WTC11 (cell line): ENCODE measurements around the gene CD40. TPM values are rescaled to one million over a fixed set of nuclear protein-coding genes. Genes with fewer than 3 reads are reported as not detected.

Source experiments
- ATAC-seq: fragments of 200-7000 bp; cut with Tn5 transposase; 2 replicates; pipeline ENCODE4 v1.10.0; 2021; ENCODE audit warnings: mild to moderate bottlenecking, moderate library complexity
- CTCF ChIA-PET: fragments of 300-600 bp; sonication (Branson Sonifier 250); formaldehyde crosslinking; loops from one replicate; lab custom pipeline; 2021; ENCODE audit warnings: antibody characterized with exemption; lab: Charles Lee
- POLR2A ChIA-PET: fragments of 350-600 bp; sonication (Branson Sonifier 250); formaldehyde crosslinking; loops from one replicate; lab custom pipeline; 2021; ENCODE audit warnings: antibody characterized with exemption; lab: Charles Lee
- DNase-seq: peaks from one replicate; pipeline ENCODE4 v3.0.0; 2021; ENCODE audit warnings: low spot score
- H3K27ac Mint-ChIP-seq: 2 replicates; pipeline ENCODE4 v1.8.0; 2021; ENCODE audit warnings: mixed read lengths
- H3K27me3 Mint-ChIP-seq: 2 replicates; pipeline ENCODE4 v1.8.0; 2021; ENCODE audit warnings: low read depth, mild to moderate bottlenecking, moderate library complexity, mixed read lengths
- H3K36me3 Mint-ChIP-seq: 2 replicates; pipeline ENCODE4 v1.8.0; 2021; ENCODE audit warnings: mixed read lengths
- H3K4me1 Mint-ChIP-seq: 2 replicates; pipeline ENCODE4 v1.8.0; 2022; ENCODE audit warnings: mixed read lengths
- H3K4me3 Mint-ChIP-seq: 2 replicates; pipeline ENCODE4 v1.8.0; 2021; ENCODE audit warnings: mild to moderate bottlenecking, moderate library complexity, mixed read lengths
- H3K9me3 Mint-ChIP-seq: 2 replicates; pipeline ENCODE4 v1.8.0; 2021; ENCODE audit warnings: mixed read lengths
- ATF1 ChIP-seq: sonication (generic); formaldehyde crosslinking; IDR thresholded peaks from 2 replicates; pipeline ENCODE4 v1.8.1; 2023; ENCODE audit warnings: mild to moderate bottlenecking, moderate library complexity, missing genetic modification reagents
- GABPB1 ChIP-seq: sonication (generic); formaldehyde crosslinking; IDR thresholded peaks from 2 replicates; pipeline ENCODE4 v1.8.1; 2023; ENCODE audit warnings: mild to moderate bottlenecking, missing genetic modification reagents
- MXD4 ChIP-seq: fragments of 250-450 bp; sonication (Bioruptor Pico); IDR thresholded peaks from 2 replicates; pipeline ENCODE4 v1.8.0; 2021; ENCODE audit warnings: mild to moderate bottlenecking, moderate library complexity, borderline replicate concordance
- NR1H2 ChIP-seq: sonication (generic); formaldehyde crosslinking; IDR thresholded peaks from 2 replicates; pipeline ENCODE4 v1.9.0; 2021; ENCODE audit warnings: mild to moderate bottlenecking, moderate library complexity, missing genetic modification reagents
- SMAD3 ChIP-seq: sonication (generic); formaldehyde crosslinking; IDR thresholded peaks from 2 replicates; pipeline ENCODE4 v1.8.0; 2022; ENCODE audit warnings: missing genetic modification reagents, mild to moderate bottlenecking, borderline replicate concordance
- SMAD4 ChIP-seq: sonication (generic); formaldehyde crosslinking; IDR thresholded peaks from 2 replicates; pipeline ENCODE4 v1.8.0; 2022; ENCODE audit warnings: mild to moderate bottlenecking, missing genetic modification reagents
- SOX15 ChIP-seq: fragments of 250-450 bp; sonication (Bioruptor Pico); IDR thresholded peaks from 2 replicates; pipeline ENCODE4 v1.9.0; 2021; ENCODE audit warnings: mild to moderate bottlenecking
- TEAD4 ChIP-seq: sonication (generic); formaldehyde crosslinking; IDR thresholded peaks from 2 replicates; pipeline ENCODE4 v1.8.0; 2022; ENCODE audit warnings: mild to moderate bottlenecking, missing genetic modification reagents
- TP53 ChIP-seq: sonication (generic); formaldehyde crosslinking; IDR thresholded peaks from 2 replicates; pipeline ENCODE4 v1.8.1; 2023; ENCODE audit warnings: mild to moderate bottlenecking, missing genetic modification reagents
- USF1 ChIP-seq: sonication (generic); formaldehyde crosslinking; IDR thresholded peaks from 2 replicates; pipeline ENCODE4 v1.8.0; 2022; ENCODE audit warnings: mild to moderate bottlenecking, missing genetic modification reagents
- ZNF416 ChIP-seq: fragments of 250-450 bp; sonication (Bioruptor Pico); IDR thresholded peaks from 2 replicates; pipeline ENCODE4 v1.9.0; 2021; ENCODE audit warnings: mild to moderate bottlenecking, inconsistent platforms
- ZNF425 ChIP-seq: fragments of 250-450 bp; sonication (Bioruptor Pico); conservative IDR thresholded peaks from 2 replicates; pipeline ENCODE4 v1.9.0; 2021; ENCODE audit warnings: mild to moderate bottlenecking
- ZNF512 ChIP-seq: sonication (generic); formaldehyde crosslinking; IDR thresholded peaks from 2 replicates; pipeline ENCODE4 v1.8.1; 2022; ENCODE audit warnings: missing genetic modification reagents, borderline replicate concordance
- total RNA-seq: library from RNA; stranded (reverse); gene quantifications from 3 replicates; pipeline ENCODE4 v1.2.3, GENCODE V29; 2021

CD40 gene
- total RNA-seq, 1 experiment from 2014 or later, result 14.8 TPM

GRCh38 chr20:46172455-46172854 is 54.3 kb downstream of the CD40 start:
- ChIA-PET CTCF (interaction anchor here (1.5 to 6.9 kb wide), 4 partner anchors 41 to 176 kb away, joined by 3 to 72 read pairs (median 14); no protein-coding TSS in a partner anchor), POLR2A (no interaction called here)
- H3K4me3 Mint-ChIP-seq, result no peak overlapping the region
- no peak for TF ChIP-seq ZNF416 (CRISPR knock-in tag)
- no peak for TF ChIP-seq SOX15 (CRISPR knock-in tag)
- TF ChIP-seq SMAD4 (CRISPR knock-in tag), result no peak
- H3K27me3 Mint-ChIP-seq, result peaks cover 54% of the 10 kb centered on the region
- no peaks in the 10 kb centered on the region for H3K36me3 Mint-ChIP-seq
- no peaks in the 10 kb centered on the region for H3K9me3 Mint-ChIP-seq
- no peaks in the 10 kb centered on the region for H3K4me1 Mint-ChIP-seq
- ATAC-seq (no peak), DNase-seq (no peak)
- no peak overlapping the region for H3K27ac Mint-ChIP-seq

- no peak overlapping the region for H3K4me3 Mint-ChIP-seq
- no peak overlapping the region for H3K27ac Mint-ChIP-seq
- ChIA-PET POLR2A (no interaction called here), CTCF (interaction anchor here (0.6 to 6.9 kb wide), 9 partner anchors 15 to 176 kb away, joined by 3 to 72 read pairs (median 6); no protein-coding TSS in a partner anchor)
- H3K27me3 Mint-ChIP-seq, result peaks cover 54% of the 10 kb centered on the region
- H3K36me3 Mint-ChIP-seq, result no peaks in the 10 kb centered on the region
- no peak for DNase-seq
- no peak for TF ChIP-seq NR1H2 (CRISPR knock-in tag)
- no peak for TF ChIP-seq SMAD3
- no peak for TF ChIP-seq TEAD4 (CRISPR knock-in tag)
- no peak for TF ChIP-seq ZNF425
- no peak for TF ChIP-seq ZNF512 (CRISPR knock-in tag)
- no peak for TF ChIP-seq USF1 (CRISPR knock-in tag)
- TF ChIP-seq MXD4, result no peak
- no peak for TF ChIP-seq GABPB1 (CRISPR knock-in tag)
- TF ChIP-seq TP53 (CRISPR knock-in tag), result no peak
- no peak for ATAC-seq
- H3K4me1 Mint-ChIP-seq, result no peaks in the 10 kb centered on the region
- no peaks in the 10 kb centered on the region for H3K9me3 Mint-ChIP-seq
These were observed 54.9 kb downstream of the CD40 start for GRCh38 chr20:46172961-46173536.

- ChIA-PET POLR2A (interaction anchor here (1.4 kb wide), 1 partner anchor 25 kb away, joined by 4 read pairs; no protein-coding TSS in a partner anchor), CTCF (interaction anchor here (0.6 to 6.9 kb wide), 34 partner anchors 7 to 190 kb away, joined by 3 to 72 read pairs (median 4); no protein-coding TSS in a partner anchor)
- Mint-ChIP-seq H3K4me3 (peak overlapping the region; percentile 47), H3K4me1 (no peaks in the 10 kb centered on the region), H3K27ac (no peak overlapping the region), H3K36me3 (no peaks in the 10 kb centered on the region), H3K9me3 (no peaks in the 10 kb centered on the region), H3K27me3 (peaks cover 54% of the 10 kb centered on the region)
- peak; percentile 22; the same call in 1 of the 2 replicates for ATAC-seq
- TF ChIP-seq TP53 (CRISPR knock-in tag) (peak; percentile 34; the same call in 1 of the 2 replicates), ATF1 (CRISPR knock-in tag) (no peak)
- peak; percentile 24 for DNase-seq
These were observed 55.7 kb downstream of the CD40 start for GRCh38 chr20:46173652-46174468.
